K562 (cell line): ENCODE measurements around the gene GLYAT. TPM values are rescaled to one million over a fixed set of nuclear protein-coding genes. Genes with fewer than 3 reads are reported as not detected.

Source experiments
- C11orf30 ChIP-seq: fragments of 450-650 bp; IDR thresholded peaks from 2 replicates; pipeline ENCODE4 v1.6.1; 2016; ENCODE audit warnings: low read depth, mild to moderate bottlenecking
- GATAD2B ChIP-seq: fragments of 450-650 bp; IDR thresholded peaks from 2 replicates; pipeline ENCODE4 v1.6.1; 2017; ENCODE audit warnings: mild to moderate bottlenecking, borderline replicate concordance
- GTF2A2 ChIP-seq: IDR thresholded peaks from 2 replicates; pipeline ENCODE4 v1.6.1; 2016; ENCODE audit warnings: mild to moderate bottlenecking, missing genetic modification characterization, missing compliant biosample characterization
- MITF ChIP-seq: IDR thresholded peaks from 2 replicates; pipeline ENCODE4 v1.6.1; 2014; ENCODE audit warnings: antibody characterized with exemption
- MYC ChIP-seq, 2 experiments: fragments of 250-450 bp in 1 of 2; sonication (Bioruptor Pico) in 1 of 2; IDR thresholded peaks; 2 replicates each; pipeline versions ENCODE4 v1.5.1 to v1.6.1; 2012 to 2021; ENCODE audit warnings: low read depth in 2 of 2, borderline replicate concordance in 1 of 2, improper control_type of control experiment in 1 of 2, low read length in 1 of 2, mild to moderate bottlenecking in 1 of 2, moderate library complexity in 1 of 2
- TAL1 ChIP-seq: fragments of 450-650 bp; IDR thresholded peaks from 2 replicates; pipeline ENCODE4 v1.6.1; 2016; ENCODE audit warnings: mild to moderate bottlenecking
- ZNF318 ChIP-seq, 2 experiments: fragments of 450-650 bp; IDR thresholded peaks; 2 replicates each; pipeline ENCODE4 v1.6.1; 2016; ENCODE audit warnings: mild to moderate bottlenecking in 2 of 2, borderline replicate concordance in 1 of 2, low read depth in 1 of 2, moderate library complexity in 1 of 2
- polyA plus RNA-seq, 8 experiments: library from polyadenylated mRNA; depleted of rRNA in 4 of 8; stranded (reverse) in 5 of 8; unstranded in 3 of 8; fragments of >200 nt; fragmentation: Nextera tagmentation in 2 of 8; fragmentation: Illumina TruSeq in 1 of 8; extraction: Ambion mirVana in 2 of 8; extraction: Trizol in 1 of 8; gene quantifications; 2 replicates each; pipeline versions ENCODE4 v1.2.1 to v1.2.3, GENCODE V29; 2011 to 2014; ENCODE audit warnings: inconsistent platforms in 1 of 8, missing spikeins in 1 of 8
- total RNA-seq, 7 experiments: library from RNA; depleted of rRNA in 6 of 7; stranded (reverse); fragments of >200 nt in 6 of 7; fragmentation: Illumina TruSeq in 2 of 7; extraction: Trizol in 2 of 7; gene quantifications; 2 replicates each; pipeline versions ENCODE4 v1.2.1 to v1.2.3, GENCODE V29; 2011 to 2021; ENCODE audit warnings: low replicate concordance in 1 of 7
- TF ChIP-seq, protein P1 (sequence below): fragments of 250-450 bp; sonication (Bioruptor Pico); IDR thresholded peaks from 2 replicates; pipeline ENCODE4 v1.4.0; 2020; ENCODE audit warnings: borderline replicate concordance
- TF ChIP-seq, protein P2 (sequence below): sonication (generic); formaldehyde crosslinking; IDR thresholded peaks from 2 replicates; pipeline ENCODE4 v1.8.1; 2022; ENCODE audit warnings: missing genetic modification reagents

GLYAT gene
- total and polyA plus RNA-seq, 9 of the 15 experiments (the other 6 are each of a cell fraction or from before 2014, with no cell fraction given): not detected

GRCh38 chr11:58776891-58777710 is 45.4 kb upstream of the GLYAT start (continued):
- peak; percentile 69; the same call in 1 of the 2 replicates for TF ChIP-seq GATAD2B
- no peak for TF ChIP-seq ZNF318 (IDR thresholded peaks at IDR 0.05; ENCODE audit: borderline replicate concordance in 1 of 2, low read depth in 1 of 2)
- peak; percentile 82 for TF ChIP-seq C11orf30
- TF ChIP-seq GTF2A2 (tag): no peak
- TF ChIP-seq, protein P1, sequence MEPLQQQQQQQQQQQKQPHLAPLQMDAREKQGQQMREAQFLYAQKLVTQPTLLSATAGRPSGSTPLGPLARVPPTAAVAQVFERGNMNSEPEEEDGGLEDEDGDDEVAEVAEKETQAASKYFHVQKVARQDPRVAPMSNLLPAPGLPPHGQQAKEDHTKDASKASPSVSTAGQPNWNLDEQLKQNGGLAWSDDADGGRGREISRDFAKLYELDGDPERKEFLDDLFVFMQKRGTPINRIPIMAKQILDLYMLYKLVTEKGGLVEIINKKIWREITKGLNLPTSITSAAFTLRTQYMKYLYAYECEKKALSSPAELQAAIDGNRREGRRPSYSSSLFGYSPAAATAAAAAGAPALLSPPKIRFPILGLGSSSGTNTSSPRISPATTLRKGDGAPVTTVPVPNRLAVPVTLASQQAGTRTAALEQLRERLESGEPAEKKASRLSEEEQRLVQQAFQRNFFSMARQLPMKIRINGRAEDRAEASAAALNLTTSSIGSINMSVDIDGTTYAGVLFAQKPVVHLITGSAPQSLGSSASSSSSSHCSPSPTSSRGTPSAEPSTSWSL (CRISPR knock-in tag): no peak
- TF ChIP-seq MYC (IDR thresholded peaks at IDR 0.05; ENCODE audit: low read depth, low read length): peak; percentile 51; the same call in 1 of the 2 replicates
- no peak; the same call in 1 of the 2 replicates for TF ChIP-seq MYC (CRISPR knock-in tag; IDR thresholded peaks at IDR 0.05; ENCODE audit: borderline replicate concordance, low read depth)
- TF ChIP-seq TAL1: peak; percentile 93
- TF ChIP-seq, protein P2, sequence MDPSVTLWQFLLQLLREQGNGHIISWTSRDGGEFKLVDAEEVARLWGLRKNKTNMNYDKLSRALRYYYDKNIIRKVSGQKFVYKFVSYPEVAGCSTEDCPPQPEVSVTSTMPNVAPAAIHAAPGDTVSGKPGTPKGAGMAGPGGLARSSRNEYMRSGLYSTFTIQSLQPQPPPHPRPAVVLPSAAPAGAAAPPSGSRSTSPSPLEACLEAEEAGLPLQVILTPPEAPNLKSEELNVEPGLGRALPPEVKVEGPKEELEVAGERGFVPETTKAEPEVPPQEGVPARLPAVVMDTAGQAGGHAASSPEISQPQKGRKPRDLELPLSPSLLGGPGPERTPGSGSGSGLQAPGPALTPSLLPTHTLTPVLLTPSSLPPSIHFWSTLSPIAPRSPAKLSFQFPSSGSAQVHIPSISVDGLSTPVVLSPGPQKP (CRISPR knock-in tag): no peak
- TF ChIP-seq MITF: peak; percentile 99
